ENCODE results near the gene MS4A4E.
"Not testable (repeated sequence)": the region's sequence is repeated elsewhere in the genome, so short reads cannot be mapped to it uniquely, and the experiment has no call there.

MS4A4E gene

DNA sequence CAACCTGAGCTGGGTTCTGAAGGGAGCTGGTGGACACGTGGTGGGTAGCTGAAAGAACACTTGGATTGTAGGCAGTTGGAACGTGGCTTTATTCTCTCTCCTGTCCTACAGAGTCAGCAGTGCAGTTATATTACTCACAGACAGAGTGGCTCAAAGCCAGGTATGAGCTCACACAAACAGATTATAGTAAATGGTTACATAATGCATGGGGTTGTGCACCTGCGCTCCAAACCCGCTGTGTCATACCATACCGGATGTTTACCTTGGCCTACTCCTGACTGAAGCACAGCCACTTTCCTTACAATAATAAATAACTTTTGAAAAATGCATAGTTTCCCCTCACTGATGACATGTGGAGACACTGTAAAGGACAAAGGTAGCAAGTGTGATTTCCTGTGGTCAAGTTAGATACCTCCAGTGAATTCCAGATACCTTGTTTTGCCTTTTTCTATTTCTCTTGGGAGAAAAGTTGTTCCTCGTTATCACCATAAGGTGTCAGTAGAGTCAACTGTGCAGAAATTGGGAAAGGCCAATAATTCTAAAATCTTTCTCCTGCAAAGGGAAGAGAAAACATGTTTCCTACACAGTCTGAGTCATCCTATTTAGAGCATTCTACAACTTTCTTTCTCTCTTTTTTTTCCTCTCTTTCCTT, 73.5 kb downstream of the MS4A4E start:
- no peak for DNase-seq

DNA sequence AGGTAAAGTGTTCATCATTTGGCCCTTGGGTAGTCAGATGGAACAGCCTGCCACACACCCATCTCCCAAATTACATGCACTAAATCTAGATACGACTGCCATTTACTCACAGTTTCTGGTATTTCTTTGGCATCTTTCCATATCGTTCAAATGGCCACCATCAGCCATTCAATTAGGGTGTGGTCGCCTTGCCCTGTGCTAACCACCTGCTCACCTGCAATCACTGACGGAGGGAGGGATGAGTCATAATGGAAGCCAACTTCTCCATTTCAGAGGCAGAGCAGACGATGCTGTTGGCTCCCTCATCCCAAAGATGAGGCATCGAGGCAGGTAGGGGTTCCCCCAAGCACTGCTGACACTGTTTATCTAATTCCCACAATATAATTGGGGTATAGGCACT, 74.6 kb downstream of the MS4A4E start:
- no peak for DNase-seq

DNA sequence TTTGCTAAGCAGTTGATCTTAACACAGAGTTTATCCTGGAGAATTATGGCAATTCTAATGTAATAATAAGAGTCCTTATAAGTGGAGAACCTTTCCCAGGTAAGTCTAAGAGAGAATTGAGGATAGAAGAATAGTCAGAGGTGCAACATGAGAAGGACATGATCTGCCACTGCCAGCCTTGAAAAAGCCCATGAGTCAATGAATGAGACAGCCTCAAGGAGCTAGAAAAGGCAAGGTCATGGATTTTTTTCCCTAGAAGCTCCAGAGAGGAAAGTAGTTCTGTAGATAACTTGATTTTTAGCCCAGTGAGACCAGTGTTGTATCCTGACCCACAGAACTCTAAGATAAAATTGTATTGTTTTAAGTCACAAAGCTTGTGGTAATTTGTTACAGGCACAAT, 77.0 kb downstream of the MS4A4E start:
- no peak for DNase-seq

DNA sequence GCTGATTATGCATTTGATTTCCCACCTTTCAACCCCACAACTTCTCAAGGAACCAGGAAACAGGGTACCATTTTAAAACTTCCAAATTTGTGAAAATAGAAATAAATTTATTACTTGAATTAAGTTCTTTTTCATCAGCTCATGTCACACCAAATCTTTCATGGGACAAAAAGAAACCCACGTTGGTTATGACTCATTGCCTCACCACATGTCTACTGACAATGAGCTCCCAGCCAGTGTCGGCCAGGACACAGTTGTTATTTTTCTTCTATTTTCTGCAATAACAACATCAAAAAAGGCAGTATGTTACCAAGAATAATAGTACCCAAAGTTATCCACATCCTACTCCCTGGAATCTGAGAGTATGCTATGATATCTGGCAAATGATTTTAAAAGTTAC, 77.4 kb downstream of the MS4A4E start:
- DNase-seq: no peak

DNA sequence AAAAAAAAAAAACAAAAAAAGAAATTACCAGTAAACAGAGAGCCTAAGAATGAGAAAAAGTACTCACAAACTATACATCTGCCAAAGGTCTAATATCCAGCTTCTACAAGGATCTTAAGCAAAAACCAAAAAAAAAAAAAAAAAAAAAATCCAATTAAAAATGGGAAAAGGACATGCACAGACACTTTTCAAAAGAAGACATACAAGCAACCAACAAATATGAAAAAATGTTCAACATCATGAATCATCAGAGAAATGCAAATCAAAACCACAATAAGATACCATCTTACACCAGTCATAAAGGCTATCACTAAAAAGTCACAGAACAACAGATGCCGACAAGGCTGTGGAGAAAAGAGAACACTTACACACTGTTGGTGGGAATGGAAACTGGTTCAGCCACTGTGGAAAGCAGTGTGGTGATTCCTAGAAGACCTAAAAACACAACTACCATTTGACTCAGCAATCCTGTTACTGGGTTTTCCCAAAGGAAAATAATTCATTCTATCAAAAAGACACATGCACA, 78.3 kb downstream of the MS4A4E start:
- no peak for DNase-seq

DNA sequence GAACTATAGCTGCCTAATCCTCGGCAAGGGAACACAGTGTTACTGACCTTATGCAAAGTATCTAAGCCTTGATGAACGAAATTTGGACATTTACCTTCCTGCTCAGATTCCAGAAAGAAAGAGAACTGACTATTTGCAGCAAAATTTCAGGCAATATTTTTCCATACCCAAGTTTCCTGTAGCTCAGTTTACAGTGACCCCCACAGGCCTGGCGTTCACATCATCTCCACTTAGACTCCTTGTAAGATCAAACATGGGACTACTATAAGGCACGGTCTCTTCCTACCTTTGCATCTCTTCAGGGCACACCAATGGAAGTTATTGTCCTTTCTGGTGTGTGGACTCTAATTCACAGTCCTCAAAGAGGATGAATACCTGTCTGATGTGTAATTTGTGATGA, 81.2 kb downstream of the MS4A4E start:
- no peak for DNase-seq

DNA sequence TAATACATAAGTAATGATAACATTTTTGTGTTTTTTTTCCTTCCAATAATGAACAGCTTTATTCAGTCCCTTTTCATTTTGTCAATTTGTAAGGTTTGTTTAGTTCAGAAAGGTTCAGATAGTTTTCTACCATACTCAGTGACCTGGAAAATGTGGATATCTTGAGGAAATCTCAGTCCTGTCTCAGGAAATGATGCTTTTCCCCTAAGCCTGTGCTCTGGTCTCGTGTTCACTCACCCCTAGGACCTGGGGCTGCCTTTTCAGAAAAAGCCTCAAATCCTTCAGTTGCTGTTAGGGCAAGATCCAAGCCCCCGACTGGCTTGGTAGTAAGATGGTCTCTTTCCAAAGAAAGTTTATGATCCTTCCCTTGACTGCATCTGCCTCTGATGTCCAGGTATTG, 81.8 kb downstream of the MS4A4E start:
- no peak for DNase-seq

DNA sequence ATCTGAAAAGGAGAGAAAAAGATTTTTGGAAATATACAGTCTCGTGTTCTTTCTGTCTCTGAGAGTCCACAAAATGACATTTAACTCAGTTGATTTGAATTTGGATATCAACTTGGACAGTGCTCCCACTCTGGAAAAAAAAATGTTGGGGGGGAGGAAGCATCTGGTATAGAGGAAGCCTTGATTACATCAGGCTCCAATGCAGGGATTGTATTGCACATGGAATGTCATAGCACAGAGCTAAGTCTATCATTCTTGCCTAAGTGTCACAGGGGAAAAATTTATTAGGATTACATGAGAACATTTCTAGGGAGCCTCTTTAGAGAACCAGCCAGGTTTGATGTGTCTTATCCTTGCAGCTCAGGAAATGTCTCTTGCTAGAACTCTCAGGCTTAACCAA, 83.1 kb downstream of the MS4A4E start:
- DNase-seq: no peak

DNA sequence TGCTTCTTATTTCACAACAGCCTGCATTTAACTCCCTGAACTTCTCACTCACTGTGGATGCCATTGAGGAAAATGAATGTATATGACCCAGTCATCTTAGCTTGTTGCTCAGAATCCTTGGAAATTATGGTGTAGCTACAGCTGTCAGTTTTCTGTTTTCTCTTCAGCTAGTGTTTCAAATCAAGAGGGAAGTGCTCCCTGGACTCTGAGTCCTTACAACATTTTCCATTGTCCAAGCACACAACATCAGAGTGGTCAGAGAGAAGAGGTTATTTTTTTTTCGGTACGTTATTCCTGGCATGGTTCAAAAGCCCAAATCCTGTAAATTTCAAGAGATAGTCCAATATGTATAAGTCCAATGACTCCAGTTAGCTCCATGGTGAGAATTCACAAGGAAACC, 83.7 kb downstream of the MS4A4E start:
- no peak for DNase-seq

DNA sequence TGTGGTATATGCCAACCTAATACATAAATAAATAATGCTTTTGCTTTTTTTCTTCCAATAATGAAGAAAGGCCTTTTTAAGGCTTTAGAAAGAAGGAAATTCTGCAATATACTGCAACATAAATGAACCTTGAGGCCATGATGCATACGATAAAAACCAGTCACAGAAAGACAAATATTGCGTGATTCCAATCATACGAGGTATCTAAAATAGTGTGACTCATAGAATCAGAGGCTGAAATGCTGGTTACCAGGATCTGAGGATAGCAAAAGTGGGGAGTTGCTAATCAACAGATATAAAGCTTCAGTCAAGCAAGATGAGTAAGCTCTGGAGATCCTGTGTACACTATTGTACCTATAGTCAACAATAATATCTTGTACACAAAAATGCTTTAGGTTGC, 84.3 kb downstream of the MS4A4E start:
- DNase-seq: no peak

DNA sequence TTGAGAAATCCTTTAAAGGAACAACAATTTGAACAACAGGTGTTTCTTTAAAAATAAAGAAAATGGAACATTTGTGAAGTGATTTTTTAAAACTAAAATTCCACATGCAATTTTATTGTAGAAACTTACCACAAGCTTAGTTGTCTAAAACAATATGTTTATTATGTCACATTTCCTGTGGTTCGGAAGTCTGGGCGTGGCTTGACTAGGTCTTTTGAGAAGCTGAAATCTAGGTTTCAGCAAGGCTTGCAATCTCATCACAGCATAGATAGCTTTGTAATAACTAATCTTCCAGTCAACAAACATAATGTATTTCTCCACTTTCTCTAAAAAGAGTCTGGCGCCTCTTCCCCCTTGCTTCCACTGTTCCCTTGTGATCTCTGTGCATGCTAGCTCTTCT, 87.0 kb downstream of the MS4A4E start:
- no peak for DNase-seq

DNA sequence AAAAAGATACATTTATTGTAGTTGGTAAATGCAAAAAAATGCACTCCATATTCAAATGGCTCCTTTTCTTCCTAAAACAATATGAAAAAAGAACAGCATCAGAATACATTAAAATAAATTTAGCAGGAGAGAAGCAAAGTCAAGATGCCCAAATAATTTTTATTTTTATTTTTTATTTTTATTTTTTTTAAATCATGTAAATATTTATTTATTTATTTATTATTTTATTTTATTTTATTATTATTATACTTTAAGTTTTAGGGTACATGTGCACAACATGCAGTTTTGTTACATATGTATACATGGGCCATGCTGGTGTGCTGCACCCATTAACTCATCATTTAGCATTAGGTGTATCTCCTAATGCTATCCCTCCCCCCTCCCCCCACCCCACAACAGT, 90.2 kb downstream of the MS4A4E start:
- not testable (repeated sequence) for DNase-seq

DNA sequence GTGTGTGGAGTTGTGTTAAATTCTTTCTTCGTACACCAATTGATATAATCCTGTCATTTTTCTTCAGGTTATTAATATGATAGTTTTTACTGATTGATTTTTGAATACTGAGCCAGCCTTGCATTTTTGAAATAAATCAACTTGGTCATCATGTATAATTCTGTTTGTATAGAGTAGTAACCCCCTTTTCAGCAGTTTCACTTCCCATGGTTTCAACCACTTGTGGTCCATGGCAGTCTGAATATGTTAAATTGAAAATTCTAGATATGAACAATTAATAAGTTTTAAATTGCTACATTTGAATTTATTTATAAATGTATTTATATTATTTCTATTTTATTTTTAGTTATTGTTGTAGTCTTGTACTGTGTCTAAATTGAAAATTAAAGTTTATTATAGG, 92.7 kb downstream of the MS4A4E start:
- DNase-seq: no peak
